PC-9 (cell line): ENCODE measurements around the gene SLC22A12.

Source experiments
- CTCF ChIP-seq: fragments of 200-600 bp; sonication (generic); conservative IDR thresholded peaks from 2 replicates; pipeline ENCODE4 v1.6.1; 2017; ENCODE audit warnings: mixed run types, antibody characterized with exemption, mild to moderate bottlenecking, moderate library complexity
- EZH2 ChIP-seq: fragments of 200-600 bp; sonication (generic); IDR thresholded peaks from 2 replicates; pipeline ENCODE4 v1.8.0; 2017; ENCODE audit warnings: antibody characterized with exemption, low read depth

- no peak for TF ChIP-seq CTCF
- no peak for TF ChIP-seq EZH2
Measured at GRCh38 chr11:64619811-64620380, 28.9 kb downstream of the SLC22A12 start.
